Liver (tissue), 9 donors: Measurements from ENCODE around the gene TCF25. TPM values are rescaled to one million over a fixed set of nuclear protein-coding genes. Genes with fewer than 3 reads are reported as not detected.

Source experiments
- DNase-seq: peaks from one replicate; pipeline ENCODE4 v3.0.0-alpha.2; 2017; ENCODE audit warnings: low spot score
- H3K27ac ChIP-seq, 2 donors: one replicate each; pipeline ENCODE4 v1.7.0; 2013; ENCODE audit warnings: inconsistent platforms in 2 of 2, low read length in 2 of 2, control low read depth in 1 of 2, low read depth in 1 of 2, mild to moderate bottlenecking in 1 of 2
- H3K27me3 ChIP-seq, 4 donors: one replicate each; pipeline versions ENCODE4 v1.6.1 to v1.7.0; 2013; ENCODE audit warnings: low read length in 3 of 4, inconsistent platforms in 1 of 4, mild to moderate bottlenecking in 1 of 4, moderate library complexity in 1 of 4; ENCODE audit not compliant: control insufficient read depth in 4 of 4, insufficient read depth in 4 of 4
- H3K36me3 ChIP-seq, 4 donors: one replicate each; pipeline versions ENCODE4 v1.6.1 to v1.7.0; 2013; ENCODE audit warnings: low read length in 3 of 4, mild to moderate bottlenecking in 3 of 4, low read depth in 1 of 4, moderate library complexity in 1 of 4; ENCODE audit not compliant: control insufficient read depth in 4 of 4, insufficient read depth in 3 of 4
- H3K4me1 ChIP-seq, 4 donors: one replicate each; pipeline versions ENCODE4 v1.6.1 to v1.7.0; 2013; ENCODE audit warnings: low read length in 3 of 4, mild to moderate bottlenecking in 3 of 4, moderate library complexity in 1 of 4; ENCODE audit not compliant: control insufficient read depth in 4 of 4, insufficient read depth in 4 of 4
- H3K4me3 ChIP-seq, 3 donors: one replicate each; pipeline versions ENCODE4 v1.6.1 to v1.7.0; 2013; ENCODE audit warnings: low read length in 3 of 3, control low read depth in 1 of 3, low read depth in 1 of 3, mild to moderate bottlenecking in 1 of 3
- H3K9ac ChIP-seq, 2 donors: one replicate each; pipeline ENCODE4 v1.7.0; 2013; ENCODE audit warnings: low read length in 2 of 2, mild to moderate bottlenecking in 2 of 2, moderate library complexity in 2 of 2, control low read depth in 1 of 2, low read depth in 1 of 2
- H3K9me3 ChIP-seq, 4 donors: one replicate each; pipeline versions ENCODE4 v1.6.1 to v1.7.0; 2013; ENCODE audit warnings: low read length in 3 of 4; ENCODE audit not compliant: control insufficient read depth in 4 of 4
- EGR1 ChIP-seq, 2 donors: IDR thresholded peaks; 2 replicates each; pipeline ENCODE4 v1.6.1; 2016 to 2018; ENCODE audit warnings: antibody characterized with exemption in 2 of 2, low read depth in 2 of 2
- FOXA1 ChIP-seq: IDR thresholded peaks from 2 replicates; pipeline ENCODE4 v1.6.1; 2016; ENCODE audit warnings: antibody characterized with exemption
- GABPA ChIP-seq, 2 donors: IDR thresholded peaks in 1 of 2; conservative IDR thresholded peaks in 1 of 2; 2 replicates each; pipeline ENCODE4 v1.6.1; 2016; ENCODE audit warnings: antibody characterized with exemption in 2 of 2, mild to moderate bottlenecking in 1 of 2, moderate library complexity in 1 of 2
- HNF4G ChIP-seq: IDR thresholded peaks from 2 replicates; pipeline ENCODE4 v1.6.1; 2016; ENCODE audit warnings: antibody characterized with exemption
- JUND ChIP-seq, 2 donors: IDR thresholded peaks; 2 replicates each; pipeline ENCODE4 v1.6.1; 2016; ENCODE audit warnings: antibody characterized with exemption in 2 of 2
- MAX ChIP-seq: IDR thresholded peaks from 2 replicates; pipeline ENCODE4 v1.6.1; 2016; ENCODE audit warnings: antibody characterized with exemption
- NR2F2 ChIP-seq: IDR thresholded peaks from 2 replicates; pipeline ENCODE4 v1.6.1; 2016; ENCODE audit warnings: antibody characterized with exemption
- RAD21 ChIP-seq, 2 donors: IDR thresholded peaks; 2 replicates each; pipeline ENCODE4 v1.6.1; 2016; ENCODE audit warnings: antibody characterized with exemption in 2 of 2, mild to moderate bottlenecking in 2 of 2
- RXRA ChIP-seq, 2 donors: IDR thresholded peaks; 2 replicates each; pipeline ENCODE4 v1.6.1; 2017 to 2018; ENCODE audit warnings: antibody characterized with exemption in 2 of 2, mild to moderate bottlenecking in 1 of 2
- SP1 ChIP-seq: IDR thresholded peaks from 2 replicates; pipeline ENCODE4 v1.6.1; 2018; ENCODE audit warnings: antibody characterized with exemption, mild to moderate bottlenecking
- TAF1 ChIP-seq: conservative IDR thresholded peaks from 2 replicates; pipeline ENCODE4 v1.6.1; 2016; ENCODE audit warnings: antibody characterized with exemption, mild to moderate bottlenecking
- YY1 ChIP-seq: IDR thresholded peaks from 2 replicates; pipeline ENCODE4 v1.6.1; 2016; ENCODE audit warnings: antibody characterized with exemption, mild to moderate bottlenecking
- WGBS: extraction: QIAGEN DNeasy Blood & Tissue Kit; methylation state at CpG from one replicate; pipeline ENCODE4 v1.1.7; 2013; 5-methylcytosine and 5-hydroxymethylcytosine counted together
- polyA plus RNA-seq, 2 donors: library from polyadenylated mRNA; stranded (reverse) in 1 of 2; unstranded in 1 of 2; fragments of 200-250 nt in 1 of 2; fragments of >200 nt in 1 of 2; fragmentation: Nextera tagmentation in 1 of 2; extraction: Ambion mirVana in 1 of 2; gene quantifications; one replicate each; pipeline versions ENCODE4 v1.2.1 to v1.2.3, GENCODE V29; 2013 to 2015
- total RNA-seq, 2 donors: library from RNA; depleted of rRNA; stranded (reverse); fragments of >200 nt; gene quantifications; one replicate each; pipeline ENCODE4 v1.2.3, GENCODE V29; 2014
- TF ChIP-seq, protein P1 (sequence below): IDR thresholded peaks from 2 replicates; pipeline ENCODE4 v1.6.1; 2016; ENCODE audit warnings: antibody characterized with exemption
- TF ChIP-seq, protein P2 (sequence below): IDR thresholded peaks from 2 replicates; pipeline ENCODE4 v1.6.1; 2016; ENCODE audit warnings: antibody characterized with exemption
- TF ChIP-seq, protein P3 (sequence below): IDR thresholded peaks from 2 replicates; pipeline ENCODE4 v1.6.1; 2016; ENCODE audit warnings: antibody characterized with exemption, mild to moderate bottlenecking
- donor health status: healthy.
- donor health status: healthy.
- donor health status: healthy.
- donor health status: healthy.
- donor health status: healthy.

Gene TCF25
- total and polyA plus RNA-seq, 4 donors, result 59.6 to 98.8 (median 76.8) TPM

DNA sequence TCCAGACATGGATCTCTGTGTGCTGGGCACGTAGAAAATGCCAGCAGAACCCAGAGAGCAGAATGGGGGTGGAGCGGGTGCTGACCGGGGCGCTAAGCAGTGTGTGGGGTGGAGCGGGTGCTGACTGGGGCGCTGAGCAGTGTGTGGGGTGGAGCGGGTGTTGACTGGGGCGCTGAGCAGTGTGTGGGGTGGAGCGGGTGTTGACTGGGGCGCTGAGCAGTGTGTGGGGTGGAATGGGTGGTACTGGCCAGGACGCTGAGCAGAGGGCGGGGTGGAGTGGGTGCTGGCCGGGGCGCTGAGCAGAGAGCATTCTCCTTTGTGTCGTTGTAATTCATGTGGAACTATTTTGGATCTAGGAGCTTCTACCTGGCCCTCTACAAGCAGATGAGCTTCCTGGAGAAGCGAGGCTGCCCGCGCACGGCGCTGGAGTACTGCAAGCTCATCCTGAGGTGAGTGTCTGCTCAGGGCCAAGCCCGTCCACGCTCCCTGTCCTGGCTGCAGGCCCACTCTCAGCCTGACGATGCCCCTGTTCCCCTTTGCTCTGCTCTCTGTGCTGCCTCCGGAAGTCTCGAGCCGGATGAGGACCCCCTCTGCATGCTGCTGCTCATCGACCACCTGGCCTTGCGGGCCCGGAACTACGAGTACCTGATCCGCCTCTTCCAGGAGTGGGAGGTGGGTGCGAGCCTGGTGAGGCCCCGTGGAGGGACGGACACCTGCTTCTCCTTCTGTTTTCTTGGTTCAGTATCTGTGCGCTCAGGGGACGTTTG is 25.0 kb downstream of the TCF25 start (continued):
- no peak for TF ChIP-seq HNF4G

GRCh38 chr16:89899879-89900481 is 26.6 kb downstream of the TCF25 start:
- 94% methylated on average over 20 of the region's 20 CpGs for WGBS
- Histone ChIP-seq H3K36me3 (peaks cover 29 to 74% (median 42%) of the 10 kb centered on the region in 4 donors), H3K27ac (no peak overlapping the region), H3K9ac (no peak overlapping the region), H3K4me3 (no peak overlapping the region), H3K27me3 (no peaks in the 10 kb centered on the region), H3K9me3 (no peaks in the 10 kb centered on the region), H3K4me1 (no peaks in the 10 kb centered on the region)
- no peak for TF ChIP-seq SP1
- DNase-seq, result no peak

- WGBS, result 97% methylated on average over 17 of the region's 17 CpGs
These were observed 27.5 kb downstream of the TCF25 start for GRCh38 chr16:89900885-89901284.

More at GRCh38 chr16:89900885-89901284, 27.5 kb downstream of the TCF25 start:
- Histone ChIP-seq H3K9ac (no peak overlapping the region), H3K27me3 (no peaks in the 10 kb centered on the region), H3K27ac (no peak overlapping the region), H3K4me3 (no peak overlapping the region), H3K36me3 (peaks cover 25 to 76% (median 41%) of the 10 kb centered on the region in 4 donors), H3K4me1 (no peaks in the 10 kb centered on the region), H3K9me3 (no peaks in the 10 kb centered on the region)
- no peak for DNase-seq
- TF ChIP-seq GABPA (IDR thresholded peaks at IDR 0.05 in 1 of 2, conservative IDR thresholded peaks at IDR 0.05 in 1 of 2), result no peak
- TF ChIP-seq RXRA (IDR thresholded peaks at IDR 0.05), result no peak
- TF ChIP-seq SP1, result no peak
- TF ChIP-seq, protein P1, sequence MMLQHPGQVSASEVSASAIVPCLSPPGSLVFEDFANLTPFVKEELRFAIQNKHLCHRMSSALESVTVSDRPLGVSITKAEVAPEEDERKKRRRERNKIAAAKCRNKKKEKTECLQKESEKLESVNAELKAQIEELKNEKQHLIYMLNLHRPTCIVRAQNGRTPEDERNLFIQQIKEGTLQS, result no peak
- no peak for TF ChIP-seq NR2F2
- no peak for TF ChIP-seq JUND (IDR thresholded peaks at IDR 0.05)
- TF ChIP-seq, protein P2, sequence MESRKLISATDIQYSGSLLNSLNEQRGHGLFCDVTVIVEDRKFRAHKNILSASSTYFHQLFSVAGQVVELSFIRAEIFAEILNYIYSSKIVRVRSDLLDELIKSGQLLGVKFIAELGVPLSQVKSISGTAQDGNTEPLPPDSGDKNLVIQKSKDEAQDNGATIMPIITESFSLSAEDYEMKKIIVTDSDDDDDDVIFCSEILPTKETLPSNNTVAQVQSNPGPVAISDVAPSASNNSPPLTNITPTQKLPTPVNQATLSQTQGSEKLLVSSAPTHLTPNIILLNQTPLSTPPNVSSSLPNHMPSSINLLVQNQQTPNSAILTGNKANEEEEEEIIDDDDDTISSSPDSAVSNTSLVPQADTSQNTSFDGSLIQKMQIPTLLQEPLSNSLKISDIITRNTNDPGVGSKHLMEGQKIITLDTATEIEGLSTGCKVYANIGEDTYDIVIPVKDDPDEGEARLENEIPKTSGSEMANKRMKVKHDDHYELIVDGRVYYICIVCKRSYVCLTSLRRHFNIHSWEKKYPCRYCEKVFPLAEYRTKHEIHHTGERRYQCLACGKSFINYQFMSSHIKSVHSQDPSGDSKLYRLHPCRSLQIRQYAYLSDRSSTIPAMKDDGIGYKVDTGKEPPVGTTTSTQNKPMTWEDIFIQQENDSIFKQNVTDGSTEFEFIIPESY, result no peak
- TF ChIP-seq TAF1, result no peak
- no peak for TF ChIP-seq EGR1 (IDR thresholded peaks at IDR 0.05; ENCODE audit: low read depth in 2 of 2)
- no peak for TF ChIP-seq MAX
- no peak for TF ChIP-seq YY1
- TF ChIP-seq, protein P3, sequence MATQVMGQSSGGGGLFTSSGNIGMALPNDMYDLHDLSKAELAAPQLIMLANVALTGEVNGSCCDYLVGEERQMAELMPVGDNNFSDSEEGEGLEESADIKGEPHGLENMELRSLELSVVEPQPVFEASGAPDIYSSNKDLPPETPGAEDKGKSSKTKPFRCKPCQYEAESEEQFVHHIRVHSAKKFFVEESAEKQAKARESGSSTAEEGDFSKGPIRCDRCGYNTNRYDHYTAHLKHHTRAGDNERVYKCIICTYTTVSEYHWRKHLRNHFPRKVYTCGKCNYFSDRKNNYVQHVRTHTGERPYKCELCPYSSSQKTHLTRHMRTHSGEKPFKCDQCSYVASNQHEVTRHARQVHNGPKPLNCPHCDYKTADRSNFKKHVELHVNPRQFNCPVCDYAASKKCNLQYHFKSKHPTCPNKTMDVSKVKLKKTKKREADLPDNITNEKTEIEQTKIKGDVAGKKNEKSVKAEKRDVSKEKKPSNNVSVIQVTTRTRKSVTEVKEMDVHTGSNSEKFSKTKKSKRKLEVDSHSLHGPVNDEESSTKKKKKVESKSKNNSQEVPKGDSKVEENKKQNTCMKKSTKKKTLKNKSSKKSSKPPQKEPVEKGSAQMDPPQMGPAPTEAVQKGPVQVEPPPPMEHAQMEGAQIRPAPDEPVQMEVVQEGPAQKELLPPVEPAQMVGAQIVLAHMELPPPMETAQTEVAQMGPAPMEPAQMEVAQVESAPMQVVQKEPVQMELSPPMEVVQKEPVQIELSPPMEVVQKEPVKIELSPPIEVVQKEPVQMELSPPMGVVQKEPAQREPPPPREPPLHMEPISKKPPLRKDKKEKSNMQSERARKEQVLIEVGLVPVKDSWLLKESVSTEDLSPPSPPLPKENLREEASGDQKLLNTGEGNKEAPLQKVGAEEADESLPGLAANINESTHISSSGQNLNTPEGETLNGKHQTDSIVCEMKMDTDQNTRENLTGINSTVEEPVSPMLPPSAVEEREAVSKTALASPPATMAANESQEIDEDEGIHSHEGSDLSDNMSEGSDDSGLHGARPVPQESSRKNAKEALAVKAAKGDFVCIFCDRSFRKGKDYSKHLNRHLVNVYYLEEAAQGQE, result no peak
- TF ChIP-seq RAD21 (IDR thresholded peaks at IDR 0.05), result no peak
- no peak for TF ChIP-seq FOXA1
